HepG2 (cell line): ENCODE measurements around the gene AHNAK. TPM values are rescaled to one million over a fixed set of nuclear protein-coding genes. Genes with fewer than 3 reads are reported as not detected.

Experiments used
- ARNT2 ChIP-seq: sonication (generic); formaldehyde crosslinking; IDR thresholded peaks from 2 replicates; pipeline ENCODE4 v1.8.0; 2022; ENCODE audit warnings: mild to moderate bottlenecking, low read depth, missing genetic modification reagents, moderate library complexity
- CSRNP1 ChIP-seq: sonication (generic); formaldehyde crosslinking; IDR thresholded peaks from 2 replicates; pipeline ENCODE4 v1.8.1; 2023; ENCODE audit warnings: mild to moderate bottlenecking, missing genetic modification reagents
- DNMT1 ChIP-seq: sonication (generic); formaldehyde crosslinking; IDR thresholded peaks from 2 replicates; pipeline ENCODE4 v1.5.1; 2020; ENCODE audit warnings: mild to moderate bottlenecking, missing genetic modification reagents
- HCFC1 ChIP-seq: fragments of 150-350 bp; IDR thresholded peaks from 2 replicates; pipeline ENCODE4 v1.6.1; 2014; ENCODE audit warnings: low read depth, low read length
- HMGXB4 ChIP-seq, 2 experiments: sonication (generic) in 1 of 2; formaldehyde crosslinking in 1 of 2; IDR thresholded peaks; 2 replicates each; pipeline versions ENCODE4 v1.4.0 to v1.6.1; 2018 to 2020; ENCODE audit warnings: missing genetic modification reagents in 2 of 2, borderline replicate concordance in 1 of 2, low read depth in 1 of 2, mild to moderate bottlenecking in 1 of 2, missing biosample characterization in 1 of 2
- MAFG ChIP-seq: sonication (generic); formaldehyde crosslinking; IDR thresholded peaks from 2 replicates; pipeline ENCODE4 v1.5.1; 2020; ENCODE audit warnings: mild to moderate bottlenecking, missing genetic modification reagents
- PATZ1 ChIP-seq: sonication (generic); formaldehyde crosslinking; IDR thresholded peaks from 2 replicates; pipeline ENCODE4 v1.4.0; 2020; ENCODE audit warnings: missing genetic modification reagents
- RAD51 ChIP-seq: fragments of 450-650 bp; IDR thresholded peaks from 2 replicates; pipeline ENCODE4 v1.6.1; 2016; ENCODE audit warnings: borderline replicate concordance
- RFXAP ChIP-seq: sonication (generic); formaldehyde crosslinking; IDR thresholded peaks from 2 replicates; pipeline ENCODE4 v1.4.0; 2020; ENCODE audit warnings: missing genetic modification reagents, borderline replicate concordance
- SNRNP70 ChIP-seq: fragments of 200-400 bp; formaldehyde crosslinking; IDR thresholded peaks from 2 replicates; pipeline ENCODE4 v1.6.1; 2017; ENCODE audit warnings: mild to moderate bottlenecking, low read depth, low read length, moderate library complexity
- SP2 ChIP-seq: sonication (generic); formaldehyde crosslinking; IDR thresholded peaks from 2 replicates; pipeline ENCODE4 v1.5.1; 2020; ENCODE audit warnings: mild to moderate bottlenecking, missing genetic modification reagents
- SRSF4 ChIP-seq: fragments of 200-400 bp; formaldehyde crosslinking; IDR thresholded peaks from one replicate; pipeline ENCODE4 v1.6.1; 2018; ENCODE audit warnings: mild to moderate bottlenecking, low read depth, low read length, moderate library complexity; ENCODE audit not compliant: poor library complexity, severe bottlenecking
- TEAD2 ChIP-seq: sonication (generic); formaldehyde crosslinking; IDR thresholded peaks from 2 replicates; pipeline ENCODE4 v1.9.0; 2021; ENCODE audit warnings: missing genetic modification reagents
- XRCC5 ChIP-seq: fragments of 200-400 bp; formaldehyde crosslinking; optimal IDR thresholded peaks from 2 replicates; pipeline ENCODE3; 2017; ENCODE audit warnings: mild to moderate bottlenecking, low read length
- ZBTB42 ChIP-seq: sonication (generic); formaldehyde crosslinking; IDR thresholded peaks from 2 replicates; pipeline ENCODE4 v1.5.0; 2020; ENCODE audit warnings: mild to moderate bottlenecking, missing genetic modification reagents
- ZNF337 ChIP-seq: sonication (generic); formaldehyde crosslinking; IDR thresholded peaks from 2 replicates; pipeline ENCODE4 v1.5.1; 2020; ENCODE audit warnings: missing genetic modification reagents, low read depth, mild to moderate bottlenecking, borderline replicate concordance
- ZNF678 ChIP-seq: sonication (generic); formaldehyde crosslinking; IDR thresholded peaks from 2 replicates; pipeline ENCODE4 v1.4.0; 2020; ENCODE audit warnings: mild to moderate bottlenecking, missing genetic modification reagents
- ZNF710 ChIP-seq: sonication (generic); formaldehyde crosslinking; IDR thresholded peaks from 2 replicates; pipeline ENCODE4 v1.5.0; 2020; ENCODE audit warnings: mild to moderate bottlenecking, missing genetic modification reagents, borderline replicate concordance
- polyA plus RNA-seq, 8 experiments: library from polyadenylated mRNA; depleted of rRNA in 3 of 8; stranded (reverse) in 7 of 8; unstranded in 1 of 8; fragments of >200 nt; fragmentation: Illumina TruSeq in 4 of 8; extraction: Trizol in 4 of 8; gene quantifications; 2 replicates each; pipeline versions ENCODE4 v1.2.1 to v1.2.3, GENCODE V29; 2011 to 2016; ENCODE audit warnings: low read depth in 4 of 8, missing spikeins in 1 of 8, mixed read lengths in 1 of 8; ENCODE audit not compliant: insufficient read depth in 1 of 8
- total RNA-seq, 5 experiments: library from RNA; depleted of rRNA; stranded (reverse); fragments of >200 nt; fragmentation: Illumina TruSeq; extraction: Trizol; gene quantifications; 2 replicates each; pipeline ENCODE4 v1.2.3, GENCODE V29; 2016; ENCODE audit warnings: low read depth in 1 of 5

The AHNAK gene
- total and polyA plus RNA-seq, 2 of the 13 experiments (the other 11 are each of a cell fraction or from before 2014, with no cell fraction given) = 23.4 to 25.0 TPM

- TF ChIP-seq MAFG (0 out of 2 replicates have a peak, but pooled peaks have one; percentile 42), SP2 (CRISPR knock-in tag) (0 out of 2 replicates have a peak, but pooled peaks have one; percentile 9), ZNF710 (CRISPR knock-in tag) (peak; percentile 10; the same call in 1 of the 2 replicates), RAD51 (no peak), HCFC1 (no peak), ZBTB42 (CRISPR knock-in tag) (peak; percentile 82; the same call in 1 of the 2 replicates), SRSF4 (no peak), XRCC5 (no peak), RFXAP (CRISPR knock-in tag) (no peak), CSRNP1 (CRISPR knock-in tag) (no peak), ZNF337 (CRISPR knock-in tag) (no peak), PATZ1 (CRISPR knock-in tag) (peak; percentile 54; the same call in 1 of the 2 replicates), TEAD2 (CRISPR knock-in tag) (no peak), ZNF678 (0 out of 2 replicates have a peak, but pooled peaks have one; percentile 19), DNMT1 (CRISPR knock-in tag) (no peak), HMGXB4 (CRISPR knock-in tag; IDR thresholded peaks at IDR 0.05; ENCODE audit: borderline replicate concordance in 1 of 2, low read depth in 1 of 2) (0 out of 4 replicates have a peak, but pooled peaks of 1 of the 2 experiments have one; percentile 9), SNRNP70 (no peak), ARNT2 (0 out of 2 replicates have a peak, but pooled peaks have one; percentile 8)
Observed at GRCh38 chr11:62546929-62547625, 471 bp upstream of the AHNAK start (continued).
